Medulla oblongata (tissue), 1 donor: Measurements from ENCODE around the gene CCL5.

Source experiments
- DNase-seq: peaks from one replicate; pipeline ENCODE4 v3.0.0-alpha.2; 2015; ENCODE audit errors: extremely low spot score

The CCL5 gene

DNA sequence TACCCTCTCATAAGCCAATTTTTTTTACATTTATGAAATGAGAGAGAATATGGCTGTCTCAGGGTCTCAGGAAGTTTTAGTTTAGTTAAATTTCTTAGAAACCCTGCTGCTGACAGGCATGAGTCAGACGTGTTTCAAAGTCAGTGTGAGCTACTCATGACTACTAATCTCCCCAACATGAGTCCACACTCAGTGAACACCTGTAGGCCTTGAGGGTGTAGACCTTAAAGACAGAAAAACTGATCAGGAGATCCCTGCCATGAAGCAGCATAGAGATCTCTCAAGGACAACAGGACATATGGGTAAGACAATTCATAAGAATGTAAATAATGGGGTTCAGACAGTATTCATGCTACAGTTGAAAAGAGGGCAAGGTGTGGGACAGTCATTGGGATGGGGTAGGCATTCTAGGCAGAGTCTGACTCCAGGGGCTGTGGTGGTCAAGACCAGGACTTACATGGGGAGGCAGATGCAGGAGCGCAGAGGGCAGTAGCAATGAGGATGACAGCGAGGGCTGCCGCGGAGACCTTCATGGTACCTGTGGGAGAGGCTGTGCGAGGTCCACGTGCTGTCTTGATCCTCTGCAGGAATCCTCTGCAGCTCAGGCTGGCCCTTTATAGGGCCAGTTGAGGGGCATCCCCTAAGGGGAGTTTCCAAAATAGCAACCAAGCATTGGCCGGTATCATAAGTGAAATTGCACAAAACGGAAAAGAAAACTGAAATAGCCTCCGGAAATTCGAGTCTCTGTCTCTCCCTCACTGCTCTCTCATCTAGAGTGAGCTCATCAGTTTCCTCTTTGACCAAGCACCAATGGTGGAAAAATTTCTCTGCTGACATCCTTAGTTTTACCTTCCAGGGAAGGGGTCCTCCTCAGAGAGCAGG lies at the start of gene CCL5:
TSS of gene CCL5 (minus strand) at position 588 of the 882 bp plus-strand sequence.
- DNase-seq, result no peak

DNA sequence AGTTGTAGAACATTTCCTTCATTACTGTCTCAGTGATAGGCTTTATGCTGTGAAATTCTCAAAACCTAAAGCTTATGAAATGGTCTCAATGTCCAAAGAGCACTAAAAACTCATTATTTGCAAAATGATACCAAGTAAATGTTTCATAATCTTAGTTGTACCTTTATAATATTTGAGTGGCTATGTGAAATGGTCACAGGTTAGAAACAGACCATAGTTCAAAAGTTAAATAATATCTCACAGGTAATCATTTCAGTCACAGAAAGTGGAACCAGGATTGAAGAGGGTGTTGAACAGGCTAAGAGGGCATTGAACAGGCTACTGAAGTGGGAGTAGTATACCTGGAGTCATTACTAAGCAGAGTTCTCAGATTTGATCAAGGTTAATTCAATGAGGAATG lies 47.6 kb upstream of the CCL5 start:
- DNase-seq, result no peak

DNA sequence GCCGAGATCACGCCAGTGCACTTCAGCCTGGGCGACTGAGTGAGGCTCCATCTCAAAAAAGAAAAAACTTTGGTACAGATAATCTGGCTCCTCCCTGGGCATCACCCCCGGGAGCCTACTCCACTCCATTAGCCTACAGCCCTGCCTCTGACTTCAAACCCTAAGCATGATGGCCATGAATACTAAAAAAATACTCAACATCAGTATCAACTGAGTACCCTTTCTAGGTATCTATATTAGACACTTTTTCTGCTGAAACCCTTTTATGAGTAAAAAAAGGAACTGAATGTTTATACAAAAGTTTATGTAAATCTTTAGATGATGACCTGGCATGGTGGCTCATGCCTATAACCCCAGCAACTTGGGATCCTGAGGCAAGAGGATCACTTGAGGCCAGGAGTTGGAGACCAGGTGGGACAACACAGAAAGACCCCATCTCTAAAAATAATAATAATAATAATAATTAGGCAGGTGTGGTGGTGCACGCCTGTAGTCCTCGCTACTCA lies 43.5 kb upstream of the CCL5 start:
- no peak for DNase-seq

DNA sequence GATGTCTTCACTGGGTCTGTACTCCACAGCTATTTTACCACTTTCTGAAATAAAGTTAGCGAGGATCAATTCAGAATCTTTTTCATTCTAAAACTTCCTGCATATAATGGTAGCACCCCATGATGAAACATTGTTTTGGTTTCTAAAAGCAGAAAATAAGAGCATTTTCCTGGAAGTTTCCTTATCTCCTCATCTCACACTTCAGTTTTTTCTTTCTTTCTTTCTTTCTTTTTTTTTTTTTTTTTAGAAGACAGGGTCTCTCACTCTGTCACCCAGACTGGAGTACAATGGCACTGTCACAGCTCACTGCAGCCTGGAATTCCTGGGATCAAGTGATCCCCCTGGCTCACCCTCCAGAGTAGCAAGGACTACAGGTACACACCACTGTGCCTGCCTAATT lies 40.1 kb upstream of the CCL5 start:
- no peak for DNase-seq

DNA sequence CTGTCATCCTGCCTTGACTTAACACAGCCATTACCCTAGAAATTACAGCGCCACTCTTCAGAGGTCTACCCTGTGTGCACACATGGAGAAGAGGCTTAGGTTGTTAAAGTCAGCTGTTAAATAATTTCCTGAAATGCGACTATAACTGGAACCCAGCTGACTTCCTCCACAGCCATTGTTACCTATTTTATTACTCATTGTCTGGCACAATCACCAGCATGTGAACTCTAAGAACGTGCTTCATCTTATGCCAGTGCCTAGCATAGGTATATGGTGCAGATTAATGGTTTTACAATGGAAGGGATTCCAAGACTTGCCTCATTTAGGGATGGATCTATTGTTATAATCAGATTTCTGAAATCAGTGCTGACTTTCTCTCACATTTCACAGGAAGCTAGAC lies 38.5 kb upstream of the CCL5 start:
- DNase-seq, result no peak

DNA sequence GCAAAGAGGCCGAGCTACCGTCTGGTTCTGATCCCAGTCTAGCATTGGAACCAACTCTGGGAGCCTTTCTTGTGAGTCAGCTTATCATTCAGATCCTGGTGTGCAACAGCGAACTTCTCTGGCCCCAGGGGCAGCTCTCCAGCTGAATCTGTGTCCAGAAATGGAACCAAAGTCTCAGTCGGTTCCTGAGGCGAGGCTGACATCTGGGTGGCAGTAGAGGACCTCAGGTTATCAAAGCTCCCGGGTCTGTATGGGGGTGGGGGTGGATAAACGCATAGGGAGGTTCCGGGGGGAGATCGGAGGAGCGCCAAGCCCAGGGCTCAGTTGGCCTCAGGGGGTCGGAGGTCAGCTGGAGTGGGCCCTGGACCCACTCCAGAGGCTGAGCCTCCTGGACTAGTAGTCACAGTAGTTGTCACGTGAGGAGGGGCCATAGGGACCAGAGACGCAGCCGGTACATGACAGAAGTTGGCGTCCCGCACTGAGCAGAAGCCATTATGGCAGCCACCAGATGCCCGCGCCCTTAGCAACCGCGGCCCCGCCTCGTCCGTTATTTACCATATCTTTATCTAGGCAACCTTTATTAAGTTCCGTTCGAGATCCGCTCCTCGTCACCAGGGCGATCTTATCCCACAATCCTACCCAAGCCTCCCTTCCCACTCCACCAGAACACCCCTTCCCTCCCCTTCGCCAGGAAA lies 37.5 kb upstream of the CCL5 start:
- DNase-seq, result no peak

DNA sequence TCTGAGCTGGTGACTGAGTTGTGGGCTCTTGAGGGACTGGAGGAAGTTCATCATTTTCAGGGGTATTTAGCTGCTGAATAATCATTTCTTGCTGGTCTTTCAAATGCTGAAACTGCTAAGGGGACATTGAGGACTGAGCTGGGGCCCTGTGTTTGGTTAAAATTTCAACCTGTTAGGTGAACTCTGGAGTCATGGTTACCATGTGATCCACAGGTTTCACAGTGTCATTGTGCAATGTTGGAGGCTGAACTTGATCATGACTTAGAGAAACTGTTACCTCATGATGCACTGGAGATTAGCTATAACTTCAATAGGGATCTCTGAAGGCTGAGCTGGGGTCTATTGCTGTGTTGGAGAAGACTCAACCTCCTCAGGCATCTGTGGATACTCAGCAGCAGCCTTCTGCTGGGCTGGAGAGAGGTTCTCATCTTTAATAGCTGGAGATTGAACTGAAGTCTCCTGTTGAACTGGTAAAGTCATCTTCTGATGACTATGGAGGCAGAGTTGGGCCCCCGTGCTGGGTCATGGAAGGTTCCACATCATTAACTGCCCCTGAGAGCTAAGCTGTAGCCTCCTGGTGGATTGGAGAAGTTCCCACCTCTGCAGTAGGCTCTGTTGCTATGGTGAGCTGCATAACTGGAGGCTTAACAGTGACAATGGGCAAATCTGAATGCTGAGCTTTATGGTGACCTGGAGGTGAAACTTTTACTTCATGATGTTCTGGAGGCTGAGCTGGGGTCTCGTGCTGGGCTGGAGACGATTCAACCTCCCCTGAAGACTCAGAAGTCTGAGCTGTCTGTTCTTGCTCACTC lies 35.2 kb upstream of the CCL5 start:
- no peak for DNase-seq

DNA sequence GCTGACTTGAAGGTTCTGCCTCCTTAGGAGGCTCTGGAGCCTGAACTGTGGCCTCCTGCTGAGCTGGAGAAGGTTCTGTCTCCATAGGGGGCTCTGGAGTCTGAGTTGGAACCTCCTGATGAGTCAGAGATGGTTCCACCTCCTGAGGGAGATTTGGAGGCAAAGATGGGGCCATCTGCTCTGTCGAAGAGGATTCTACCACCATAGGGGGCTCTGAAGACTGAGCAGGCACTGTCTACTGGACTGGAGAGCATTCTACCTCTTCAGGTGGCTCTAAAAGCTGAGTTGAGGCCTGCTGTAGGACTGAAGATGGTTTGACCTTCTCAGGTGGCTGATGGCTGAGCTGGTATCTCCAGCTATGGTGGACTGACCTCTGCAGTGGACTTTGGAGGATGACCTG lies 34.2 kb upstream of the CCL5 start:
- no peak for DNase-seq

DNA sequence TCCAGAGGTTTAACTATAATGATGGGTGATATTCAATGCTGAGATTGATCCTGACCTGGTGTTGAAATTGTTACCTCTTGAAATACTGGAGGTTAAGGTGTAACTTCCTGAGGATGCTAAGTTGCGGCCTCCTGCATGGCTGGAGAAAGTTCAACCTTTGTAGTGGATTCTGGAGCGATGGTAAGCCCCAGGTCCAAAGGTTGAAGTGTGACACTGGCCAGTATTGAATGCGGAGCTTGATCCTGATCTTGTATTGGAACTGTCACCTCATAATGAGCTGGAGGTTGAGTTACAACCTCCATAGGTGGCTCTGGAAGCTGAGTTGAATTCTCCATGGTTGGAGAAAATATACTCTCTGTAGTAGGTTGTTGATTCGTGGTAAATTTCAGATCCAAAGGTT lies 33.4 kb upstream of the CCL5 start:
- no peak for DNase-seq

DNA sequence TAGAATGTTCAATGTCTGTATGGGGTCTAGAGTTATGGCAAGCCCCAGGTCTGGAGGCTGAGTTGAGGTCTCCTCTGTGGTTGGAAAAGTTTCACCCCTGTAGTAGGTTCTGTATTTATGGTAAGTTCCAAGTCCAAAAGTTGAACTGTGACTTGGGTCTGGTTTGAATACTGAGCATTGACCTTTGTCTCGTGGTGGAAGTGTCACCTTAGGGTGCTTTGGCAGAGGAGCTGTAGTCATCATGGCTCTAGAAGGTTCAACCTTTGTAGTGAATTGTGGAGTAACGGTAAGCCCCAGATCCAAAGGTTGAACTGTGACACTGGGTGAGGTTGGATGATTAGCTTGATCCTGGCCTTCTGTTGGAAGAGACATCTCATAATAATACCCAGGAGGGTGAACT lies 32.8 kb upstream of the CCL5 start:
- DNase-seq, result no peak

DNA sequence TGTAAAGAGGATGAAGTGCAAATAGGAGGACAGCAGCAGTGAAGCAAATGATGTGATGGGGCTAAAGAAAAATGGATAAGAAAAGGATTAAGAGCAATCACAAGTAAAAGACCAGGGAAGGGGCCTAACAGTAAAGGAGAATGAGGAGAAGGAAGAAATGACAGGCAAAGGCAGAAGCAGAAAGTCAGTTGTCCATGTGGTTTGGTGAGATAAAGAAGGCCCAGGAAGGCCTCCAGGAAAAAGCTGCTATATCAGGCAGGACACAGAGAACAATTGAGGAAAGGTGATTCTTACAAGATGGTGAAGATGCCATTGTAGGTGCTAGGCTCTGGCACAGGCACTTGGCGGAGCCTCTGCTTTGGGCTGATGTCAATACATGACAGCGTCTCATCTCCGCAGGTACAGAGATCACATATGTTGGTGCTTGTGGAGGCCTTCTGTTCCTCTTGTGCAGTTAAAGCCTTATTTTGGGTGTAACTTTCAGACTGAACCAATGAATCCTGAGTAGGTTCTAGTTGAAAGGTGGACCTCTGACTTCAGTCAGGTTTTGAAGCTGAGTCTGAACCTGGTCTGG lies 32.3 kb upstream of the CCL5 start:
- DNase-seq, result no peak

DNA sequence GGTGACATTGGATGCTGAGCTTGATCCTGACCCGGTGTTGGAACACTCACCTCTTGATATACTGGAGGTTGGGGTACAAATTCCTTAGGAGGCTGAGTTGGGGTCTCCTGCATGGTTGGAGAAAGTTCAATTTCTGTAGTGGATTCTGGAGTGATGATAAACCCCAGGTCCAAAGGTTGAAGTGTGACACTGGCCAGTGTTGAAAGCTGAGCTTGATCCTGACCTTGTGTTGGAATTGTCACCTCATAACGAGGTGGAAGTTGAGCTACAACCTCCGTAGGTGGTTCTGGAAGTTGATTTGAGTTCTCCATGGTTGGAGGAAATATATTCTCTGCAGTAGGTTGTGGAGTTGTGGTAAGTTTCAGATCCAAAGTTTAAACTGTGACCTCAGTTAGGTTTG lies 29.2 kb upstream of the CCL5 start:
- DNase-seq, result no peak

DNA sequence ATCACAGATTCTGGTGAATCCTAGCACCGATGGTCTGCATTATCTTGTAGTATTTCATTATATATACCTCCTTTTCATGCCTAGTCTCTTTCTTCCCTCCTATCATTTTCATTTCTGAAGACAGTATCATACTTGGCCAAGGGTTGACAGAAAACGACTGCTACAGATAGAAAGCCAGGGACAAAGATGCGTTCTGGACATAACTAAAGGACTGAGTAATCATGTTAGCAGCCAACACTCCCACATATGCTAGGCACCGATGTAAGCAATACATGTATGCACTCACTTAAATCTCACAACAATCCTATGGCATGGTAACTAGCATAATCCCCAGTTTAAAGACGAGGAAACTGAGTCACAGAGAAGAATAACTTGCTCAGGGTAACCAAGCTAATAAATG lies 27.5 kb upstream of the CCL5 start:
- no peak for DNase-seq

DNA sequence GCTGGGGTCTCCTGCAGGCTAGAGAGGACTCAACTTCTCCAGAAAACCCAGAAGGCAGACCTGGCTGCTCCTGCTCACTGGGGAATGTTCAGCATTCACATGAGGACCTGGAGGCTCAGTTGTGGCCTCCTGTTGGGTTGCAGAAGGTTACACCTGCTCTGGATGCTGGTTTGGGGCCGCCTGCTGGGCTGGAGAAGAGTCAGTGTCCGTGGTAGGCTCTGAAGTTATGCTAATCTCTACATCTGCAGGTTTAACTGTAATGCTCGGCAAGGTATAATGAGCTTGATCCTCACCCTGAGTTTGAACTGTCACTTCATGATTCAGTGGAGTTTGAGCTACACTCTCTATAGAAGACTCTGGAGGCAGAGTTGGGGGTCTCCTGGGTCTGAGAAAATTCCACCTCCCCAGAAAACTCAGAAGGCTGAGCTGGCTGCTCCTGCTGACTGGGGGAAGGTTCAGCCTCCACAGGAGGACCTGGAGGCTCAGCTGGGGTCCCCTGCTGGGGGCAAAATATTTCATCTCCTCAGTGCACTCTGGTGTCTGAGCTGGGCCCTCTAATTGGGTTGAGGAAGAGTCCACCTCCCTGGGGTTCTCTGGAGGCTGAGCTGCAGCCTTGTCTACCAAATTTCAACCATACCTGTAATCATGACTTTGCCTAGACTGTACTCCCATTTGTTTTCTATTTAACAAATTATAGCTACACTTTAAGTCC lies 26.9 kb upstream of the CCL5 start:
- no peak for DNase-seq

DNA sequence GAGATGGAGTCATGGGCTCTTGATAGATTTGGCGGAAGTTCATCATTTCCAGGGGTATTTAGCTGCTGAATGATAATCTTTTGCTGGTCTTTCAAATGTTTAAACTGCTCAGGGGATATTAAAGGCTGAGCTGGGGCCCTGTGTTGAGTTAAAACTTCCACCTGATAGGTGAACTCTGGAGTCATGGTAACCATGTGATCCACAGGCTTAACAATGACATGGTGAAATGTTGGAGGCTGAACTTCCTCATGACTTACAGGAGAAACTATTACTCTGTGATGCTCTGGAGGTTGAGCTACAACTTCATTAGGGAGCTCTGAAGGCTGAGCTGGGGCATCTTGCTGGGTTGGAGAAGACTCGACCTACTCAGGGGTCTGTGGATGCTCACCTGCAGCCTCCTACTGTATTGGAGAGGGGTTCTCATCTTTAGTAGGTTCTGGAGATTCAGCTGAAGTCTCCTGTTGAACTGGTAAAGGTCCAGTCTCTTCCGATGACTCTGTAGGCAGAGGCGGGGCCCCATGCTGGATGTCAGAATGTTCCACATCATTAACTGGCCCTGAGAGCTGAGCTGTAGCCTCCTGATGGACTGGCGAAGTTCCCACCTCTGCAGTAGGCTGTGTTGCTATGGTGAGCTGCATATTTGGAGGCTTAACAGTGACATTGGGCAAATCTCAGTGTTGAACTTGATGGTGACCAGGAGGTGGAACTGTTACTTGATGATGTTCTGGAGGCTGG lies 26.2 kb upstream of the CCL5 start:
- no peak for DNase-seq

DNA sequence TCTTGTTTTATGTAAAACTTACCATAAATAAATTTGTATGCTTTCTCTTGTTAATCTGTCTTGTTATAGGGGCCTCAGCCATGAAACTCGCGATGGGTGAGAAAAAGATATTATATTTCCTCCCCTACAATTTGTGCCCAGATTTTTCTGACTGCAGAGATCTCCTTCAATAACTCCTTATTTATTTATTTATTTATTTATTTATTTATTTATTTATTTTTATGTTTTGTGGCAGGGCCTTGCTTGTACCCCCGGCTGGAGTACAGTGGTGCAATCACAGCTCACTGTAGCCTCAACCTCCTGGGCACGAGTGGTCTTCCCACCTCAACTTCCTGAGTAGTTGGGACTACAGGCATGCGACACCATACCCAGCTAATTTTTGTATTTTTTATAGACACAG lies 23.3 kb upstream of the CCL5 start:
- no peak for DNase-seq

DNA sequence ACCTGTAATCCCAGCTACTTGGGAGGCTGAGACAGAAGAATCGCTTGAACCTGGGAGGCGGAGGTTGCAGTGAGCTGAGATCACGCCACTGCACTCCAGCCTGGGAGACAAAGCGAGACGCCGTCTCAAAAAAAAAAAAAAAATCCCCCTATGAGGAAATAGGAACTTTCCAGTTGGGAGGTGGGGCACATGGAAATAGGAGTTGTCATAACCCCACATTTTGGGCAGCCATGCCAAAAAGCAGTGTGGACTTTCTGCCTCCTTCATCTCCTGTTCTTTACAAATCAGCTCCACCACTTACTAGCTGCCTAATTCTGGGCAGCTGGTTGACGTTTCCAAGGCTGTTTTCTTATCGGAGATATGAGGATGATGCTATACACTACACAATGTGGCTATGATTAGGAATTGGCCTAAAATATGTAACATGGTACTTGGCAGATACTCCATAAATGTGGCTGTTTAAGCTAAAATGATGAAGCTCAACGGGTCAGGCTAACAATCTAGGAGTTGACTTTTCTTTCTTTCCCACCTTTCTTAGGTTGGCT lies 21.5 kb upstream of the CCL5 start:
- DNase-seq, result no peak

DNA sequence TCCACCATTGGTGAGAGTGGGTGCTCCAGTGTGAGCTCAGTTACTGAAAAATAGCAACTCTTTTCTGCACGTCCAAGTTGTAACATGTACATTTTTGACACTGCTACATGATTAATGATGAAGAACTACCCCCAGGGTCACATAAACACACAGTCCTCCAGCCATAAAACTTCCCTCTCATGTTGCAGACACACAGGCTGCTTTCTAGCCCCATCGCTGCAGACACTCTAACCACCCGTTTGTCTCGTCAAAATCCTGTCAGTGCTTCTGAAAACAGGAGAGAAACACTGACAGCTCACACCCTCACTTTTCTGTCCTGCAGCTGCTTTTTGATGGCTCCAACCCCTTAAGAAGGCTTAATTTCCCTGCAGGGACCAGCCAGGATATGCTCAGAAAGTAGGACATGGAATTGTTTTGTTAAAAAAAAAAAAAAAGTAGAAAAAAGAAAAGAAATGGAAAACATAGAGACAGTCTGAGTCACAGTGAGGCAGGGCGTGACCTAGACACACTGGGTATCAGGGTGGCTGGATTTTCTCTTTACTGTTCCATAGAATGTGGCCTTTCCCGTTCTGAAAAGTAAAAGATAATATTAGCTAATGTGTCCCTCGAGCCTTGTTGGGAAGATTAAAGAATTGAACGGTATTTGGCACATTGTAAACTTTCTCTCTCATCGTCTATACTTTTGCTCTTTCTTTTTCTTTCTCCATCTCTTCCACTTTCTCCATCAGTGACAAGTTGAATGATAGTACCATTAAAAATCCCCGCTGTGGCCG lies 20.7 kb upstream of the CCL5 start:
- no peak for DNase-seq

DNA sequence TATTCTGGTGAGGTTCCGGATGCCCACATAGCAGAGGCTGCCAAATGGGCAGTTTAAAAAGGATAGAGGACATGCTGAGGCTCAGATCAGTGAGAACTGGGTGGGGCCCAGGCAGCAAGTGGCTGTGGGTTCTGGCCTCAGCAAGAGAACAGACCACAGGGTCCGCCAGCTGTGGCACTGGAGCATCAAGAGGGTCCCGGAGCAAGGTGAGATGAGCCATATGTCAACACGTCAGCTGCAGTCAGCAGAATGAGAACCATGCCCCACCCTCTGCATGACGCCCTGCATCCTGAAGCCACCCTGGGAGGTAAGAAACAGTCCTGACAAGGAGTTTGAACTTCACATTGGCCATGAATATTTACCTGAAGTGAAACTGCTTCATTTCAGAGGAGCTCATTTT lies 20.1 kb upstream of the CCL5 start:
- DNase-seq, result no peak
